GM19372 (cell line): ENCODE data around the gene NPIPA3.
"Not testable (repeated sequence)": the region's sequence is repeated elsewhere in the genome, so short reads cannot be mapped to it uniquely, and the experiment has no call there.

Source experiments
- ATAC-seq: cut with Tn5 transposase; IDR thresholded peaks from one replicate; pipeline ENCODE4 v1.9.1; 2021; ENCODE audit warnings: mild to moderate bottlenecking, low read depth, moderate library complexity; ENCODE audit not compliant: unreplicated experiment

NPIPA3 gene

GRCh38 chr16:14741794-14742193 lies 38.6 kb downstream of the NPIPA3 start:
- ATAC-seq = not testable (repeated sequence)

- ATAC-seq = peak; percentile 94
Observed at GRCh38 chr16:14742273-14743128, 39.3 kb downstream of the NPIPA3 start, which contains the start of gene NPIPA2. Gene NPIPA2, plus strand, starts transcription at chr16:14742533. Its CDS starts 5,533 bp downstream, at chr16:14748066.

DNA sequence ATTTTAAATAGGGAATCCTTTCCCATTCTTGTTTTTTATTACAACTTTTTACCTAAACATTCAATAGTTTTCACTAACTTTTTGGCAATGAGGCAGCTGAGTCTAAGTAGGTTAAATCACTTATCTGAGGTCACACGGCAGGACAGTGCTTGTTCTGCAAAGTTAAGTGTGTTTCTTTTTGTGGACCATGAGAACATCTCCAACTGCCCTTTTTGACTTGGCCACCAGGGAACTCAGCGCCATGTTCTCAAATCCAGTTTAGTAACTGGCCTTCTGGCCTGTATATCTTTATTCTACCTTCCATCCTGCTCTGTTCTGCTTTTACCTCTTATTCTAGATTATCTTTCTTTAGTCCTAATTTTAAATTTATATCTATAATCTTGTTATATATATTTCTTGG lies 70.4 kb downstream of the NPIPA3 start:
- ATAC-seq = not testable (repeated sequence)

DNA sequence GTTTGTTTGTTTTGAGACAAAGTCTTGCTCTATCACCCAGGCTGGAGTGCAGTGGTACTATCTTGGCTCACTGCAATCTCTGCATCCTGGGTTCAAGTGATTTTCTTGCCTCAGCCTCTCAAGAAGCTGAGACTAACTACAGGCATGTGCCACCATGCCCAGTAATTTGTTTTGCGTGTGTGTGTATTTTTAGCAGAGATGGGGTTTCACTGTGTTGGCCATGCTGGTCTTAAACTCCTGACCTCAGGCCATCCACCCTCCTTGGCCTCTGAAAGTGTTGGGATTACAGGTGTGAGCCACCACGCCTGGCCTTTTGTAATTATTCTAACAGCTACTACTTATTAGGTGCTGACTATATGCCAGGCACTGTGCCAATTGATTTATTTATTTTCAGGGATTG lies 72.4 kb downstream of the NPIPA3 start:
- not testable (repeated sequence) for ATAC-seq
